GM21390 (cell line): Measurements from ENCODE around the gene DOK5.
A peak's percentile ranks its signal among the peaks of the same experiment; 100 is the strongest.

Experiments
- ATAC-seq: cut with Tn5 transposase; IDR thresholded peaks from one replicate; pipeline ENCODE4 v1.9.1; 2021; ENCODE audit not compliant: unreplicated experiment

Gene DOK5

GRCh38 chr20:54640800-54641199 lies 165.4 kb downstream of the DOK5 start:
- ATAC-seq: no peak

GRCh38 chr20:54642864-54643667 lies 167.7 kb downstream of the DOK5 start:
- no peak for ATAC-seq

DNA sequence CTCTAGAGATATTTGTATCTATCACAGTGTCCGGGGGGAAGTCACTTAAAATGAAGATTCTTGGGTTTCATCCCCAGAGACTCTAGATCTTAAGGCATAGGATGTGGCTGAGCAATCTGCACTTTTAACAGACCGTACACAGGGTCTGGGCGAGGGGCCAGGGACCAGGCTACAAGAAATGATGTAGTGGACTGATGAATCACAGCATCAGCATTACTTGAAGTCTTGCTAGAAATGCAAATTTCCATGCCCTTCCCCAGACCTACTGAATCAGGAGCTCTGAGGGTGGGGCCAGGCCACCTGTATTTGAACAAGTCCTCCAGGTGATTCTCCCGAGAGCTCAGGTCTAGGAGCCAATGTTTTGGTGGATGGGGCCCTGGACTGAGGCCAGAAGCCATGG lies 168.4 kb downstream of the DOK5 start:
- ATAC-seq: no peak

DNA sequence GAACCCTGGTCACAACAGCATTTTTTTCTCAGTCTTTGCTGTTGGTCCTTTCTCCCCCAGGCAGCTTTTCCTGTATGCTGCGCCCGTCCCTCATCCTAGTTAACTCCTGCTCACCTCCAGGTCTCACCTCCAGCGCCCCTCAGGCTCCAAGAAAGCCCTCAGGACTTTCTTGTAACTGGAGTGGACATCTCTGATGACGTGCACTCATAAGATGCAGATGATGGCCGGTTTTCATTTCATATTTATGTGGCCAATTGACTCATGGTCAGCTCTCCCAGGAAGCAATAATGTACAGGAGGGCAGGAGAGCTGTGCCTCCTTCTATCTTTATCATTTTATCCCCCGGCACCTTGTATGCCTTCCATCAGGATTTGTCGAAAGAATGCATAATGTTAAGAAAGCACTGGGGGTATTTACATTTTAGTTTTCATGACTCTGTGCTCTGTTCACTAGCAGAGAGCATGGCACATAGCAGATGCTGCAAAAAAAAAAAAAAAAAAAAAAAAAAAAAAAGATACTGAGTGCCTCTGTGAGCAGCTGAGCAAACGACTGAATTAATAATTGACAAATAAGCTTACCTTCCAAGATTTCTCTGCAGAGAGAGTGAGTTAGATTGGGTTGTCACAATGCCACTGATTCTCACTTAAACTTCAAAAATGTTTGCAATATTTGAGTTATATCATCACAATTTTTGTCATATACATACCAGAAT lies 170.2 kb downstream of the DOK5 start:
- no peak for ATAC-seq

GRCh38 chr20:54646156-54646517 lies 170.7 kb downstream of the DOK5 start:
- ATAC-seq: no peak

- no peak for ATAC-seq
Observed at GRCh38 chr20:54648421-54649142, 173.2 kb downstream of the DOK5 start.

- ATAC-seq: peak; percentile 76
Observed at GRCh38 chr20:54649511-54649962, 174.1 kb downstream of the DOK5 start.

GRCh38 chr20:54650052-54650719 lies 174.8 kb downstream of the DOK5 start:
- no peak for ATAC-seq

DNA sequence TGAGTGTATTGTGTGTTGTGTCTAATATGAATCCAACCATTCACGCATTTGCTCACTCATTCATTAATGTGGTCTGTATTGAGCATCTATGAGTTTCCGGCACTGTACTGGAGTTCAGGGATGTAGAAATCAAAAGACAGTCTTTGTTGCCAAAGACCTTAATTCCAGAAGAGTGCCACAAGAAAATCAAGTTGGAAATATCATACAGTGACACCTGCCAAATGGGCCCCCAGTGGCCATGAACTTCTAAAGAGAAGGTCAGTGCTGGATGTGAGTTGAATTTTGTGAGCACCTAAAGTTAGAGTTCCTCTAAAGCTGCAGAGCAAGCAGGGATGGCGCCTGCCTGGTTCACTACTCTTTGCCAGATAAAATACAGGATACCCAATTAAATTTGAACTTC lies 175.9 kb downstream of the DOK5 start:
- no peak for ATAC-seq

GRCh38 chr20:54654450-54654849 lies 179.1 kb downstream of the DOK5 start:
- ATAC-seq: no peak

GRCh38 chr20:54657268-54657826 lies 182.0 kb downstream of the DOK5 start:
- ATAC-seq: no peak

GRCh38 chr20:54658525-54658924 lies 183.1 kb downstream of the DOK5 start:
- no peak for ATAC-seq

GRCh38 chr20:54661265-54661664 lies 185.9 kb downstream of the DOK5 start:
- ATAC-seq: no peak

DNA sequence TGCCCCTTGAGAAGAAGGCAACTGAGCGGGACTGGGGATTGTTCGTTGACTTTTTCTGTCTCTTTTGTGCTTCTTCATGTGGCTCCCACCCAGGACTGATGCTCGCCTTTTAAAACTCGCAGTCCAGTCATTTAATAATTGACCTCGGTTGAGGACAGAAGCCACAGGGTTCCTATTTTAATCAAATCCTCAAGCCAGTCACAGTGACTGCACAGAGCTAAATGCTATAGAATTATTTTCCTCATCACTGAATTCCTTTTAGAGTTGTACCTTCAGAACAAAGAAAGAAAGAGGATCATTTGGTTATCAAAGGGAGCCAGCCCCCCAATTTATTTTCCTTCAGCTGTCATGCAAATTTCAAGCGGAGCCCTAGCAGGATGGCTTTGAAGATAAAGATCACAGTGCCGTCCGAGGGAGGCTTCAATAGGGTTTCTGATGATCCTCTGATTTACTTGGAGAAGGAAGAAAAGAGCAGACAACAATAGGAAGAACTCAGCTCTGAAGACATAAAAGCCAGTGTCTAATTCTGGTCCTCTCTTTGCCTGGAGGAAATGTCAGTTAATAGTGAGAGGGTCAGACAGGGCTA lies 186.6 kb downstream of the DOK5 start:
- no peak for ATAC-seq

DNA sequence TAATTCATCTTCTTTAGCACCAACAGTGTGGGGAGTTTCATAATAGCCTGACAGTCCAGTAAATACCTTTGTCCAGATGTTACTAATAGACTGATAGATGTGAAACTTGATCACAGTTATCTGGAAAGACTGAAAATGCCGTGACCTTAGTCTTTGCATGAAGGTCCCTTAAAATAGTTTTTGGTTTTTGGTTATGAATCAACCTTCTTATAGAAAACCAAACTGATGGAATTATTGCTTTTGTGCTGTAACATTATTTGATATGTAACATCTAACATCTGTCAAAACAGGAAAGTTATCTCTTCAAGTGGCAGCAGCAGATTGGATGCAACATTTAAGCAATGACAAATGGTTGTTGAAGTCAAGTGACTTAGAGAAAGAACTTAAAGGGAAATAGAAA lies 190.4 kb downstream of the DOK5 start:
- no peak for ATAC-seq

GRCh38 chr20:54668271-54669039 lies 193.1 kb downstream of the DOK5 start:
- ATAC-seq: peak; percentile 79

GRCh38 chr20:54669040-54669363 lies 193.6 kb downstream of the DOK5 start:
- no peak for ATAC-seq

GRCh38 chr20:54678253-54678652 lies 202.9 kb downstream of the DOK5 start:
- ATAC-seq: no peak

DNA sequence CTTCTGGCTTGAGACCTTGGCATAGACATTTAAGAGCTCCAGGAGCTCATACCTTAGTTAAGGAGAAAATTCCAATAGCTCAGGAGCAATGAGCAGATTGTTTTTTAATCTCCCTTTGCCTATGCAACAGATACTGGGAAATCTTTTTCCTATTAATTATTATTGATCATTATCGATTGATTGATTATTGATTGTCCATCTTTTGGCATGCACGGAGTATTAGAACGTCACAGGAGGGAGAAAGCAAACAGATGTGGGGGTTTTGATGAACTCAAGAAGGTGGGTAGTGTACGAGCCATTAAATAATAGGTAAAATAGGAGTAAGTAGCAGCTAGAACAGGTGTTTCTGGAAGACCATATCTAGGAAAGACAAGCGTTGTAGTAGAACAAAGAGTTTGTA lies 205.0 kb downstream of the DOK5 start:
- ATAC-seq: no peak
